IMR-90 (cell line): Measurements from ENCODE around the gene PDE4C. TPM values are rescaled to one million over a fixed set of nuclear protein-coding genes. Genes with fewer than 3 reads are reported as not detected.

Experiments used
- ATAC-seq: fragments of 200-7000 bp; cut with Tn5 transposase; 2 replicates; pipeline ENCODE4 v1.9.1; 2020; ENCODE audit warnings: low read depth, mild to moderate bottlenecking, moderate library complexity
- BruUV-seq: library from RNA; stranded (reverse); fragments of 400-500 nt; replicated peaks from 2 replicates; lab custom pipeline; 2021; lab: Mats Ljungman, UMichigan
- CTCF ChIA-PET: fragments of 300-600 bp; formaldehyde crosslinking; extraction: SDS; loops from one replicate; lab custom pipeline; 2021; ENCODE audit warnings: antibody characterized with exemption; lab: Yijun Ruan, JAX
- POLR2A ChIA-PET: fragments of 300-600 bp; sonication (Branson Sonifier 250); formaldehyde crosslinking; loops from one replicate; lab custom pipeline; 2022; ENCODE audit warnings: antibody characterized with exemption; ENCODE audit not compliant: unreplicated experiment; lab: Charles Lee
- DNase-seq: peaks from one replicate; pipeline ENCODE4 v3.0.0; 2013
- H2AFZ ChIP-seq: replicated peaks from 2 replicates; pipeline ENCODE3; 2013; ENCODE audit warnings: low read length, mild to moderate bottlenecking; ENCODE audit not compliant: poor library complexity
- H2AK5ac ChIP-seq: 2 replicates; pipeline ENCODE4 v1.6.1; 2013; ENCODE audit warnings: low read depth, low read length, inconsistent platforms
- H2AK9ac ChIP-seq: replicated peaks from 2 replicates; pipeline ENCODE3; 2013; ENCODE audit warnings: mild to moderate bottlenecking, low read depth, low read length, moderate library complexity; ENCODE audit not compliant: poor library complexity
- H2BK120ac ChIP-seq: 2 replicates; pipeline ENCODE4 v1.6.1; 2013; ENCODE audit warnings: low read depth, low read length, inconsistent platforms
- H2BK15ac ChIP-seq: 3 replicates; pipeline ENCODE4 v1.6.1; 2013; ENCODE audit warnings: low read depth, low read length, inconsistent platforms
- H2BK20ac ChIP-seq: 2 replicates; pipeline ENCODE4 v1.6.1; 2013; ENCODE audit warnings: low read depth, mild to moderate bottlenecking, inconsistent platforms, low read length, moderate library complexity
- H2BK5ac ChIP-seq: 2 replicates; pipeline ENCODE4 v1.6.1; 2013; ENCODE audit warnings: mild to moderate bottlenecking, low read depth, low read length, inconsistent platforms; ENCODE audit not compliant: poor library complexity, severe bottlenecking
- H3K14ac ChIP-seq: replicated peaks from 2 replicates; pipeline ENCODE4 v1.6.1; 2013; ENCODE audit warnings: low read depth, low read length, inconsistent platforms
- H3K18ac ChIP-seq: 2 replicates; pipeline ENCODE4 v1.6.1; 2013; ENCODE audit warnings: low read depth, low read length, control low read depth
- H3K23ac ChIP-seq: 2 replicates; pipeline ENCODE4 v1.6.1; 2013; ENCODE audit warnings: low read depth, low read length, inconsistent platforms
- H3K27ac ChIP-seq: 2 replicates; pipeline ENCODE4 v1.5.1; 2013; ENCODE audit warnings: mild to moderate bottlenecking, control low read depth, low read length; ENCODE audit not compliant: insufficient read depth
- H3K27me3 ChIP-seq: 2 replicates; pipeline ENCODE4 v1.6.1; 2013; ENCODE audit warnings: low read length; ENCODE audit not compliant: control insufficient read depth, insufficient read depth
- H3K36me3 ChIP-seq: 2 replicates; pipeline ENCODE4 v1.6.1; 2013; ENCODE audit warnings: low read length, mixed read lengths; ENCODE audit not compliant: control insufficient read depth, insufficient read depth
- H3K4ac ChIP-seq: 2 replicates; pipeline ENCODE4 v1.6.1; 2013; ENCODE audit warnings: low read depth, low read length, inconsistent platforms
- H3K4me1 ChIP-seq: 2 replicates; pipeline ENCODE4 v1.6.1; 2013; ENCODE audit warnings: low read length, mixed read lengths; ENCODE audit not compliant: control insufficient read depth, insufficient read depth
- H3K4me2 ChIP-seq: 2 replicates; pipeline ENCODE4 v1.6.1; 2013; ENCODE audit warnings: low read depth, mild to moderate bottlenecking, control low read depth, low read length, moderate library complexity
- H3K4me3 ChIP-seq: 2 replicates; pipeline ENCODE4 v1.5.1; 2013; ENCODE audit warnings: low read depth, mild to moderate bottlenecking, control low read depth, low read length, moderate library complexity; ENCODE audit not compliant: insufficient read depth
- H3K56ac ChIP-seq: 2 replicates; pipeline ENCODE4 v1.6.1; 2013; ENCODE audit warnings: low read length, inconsistent platforms; ENCODE audit not compliant: insufficient read depth; ENCODE audit errors: extremely low read depth
- H3K79me1 ChIP-seq, 2 experiments: 2 replicates each; pipeline ENCODE4 v1.6.1; 2013; ENCODE audit warnings: low read length in 2 of 2, inconsistent platforms in 1 of 2, low read depth in 1 of 2
- H3K9ac ChIP-seq: 2 replicates; pipeline ENCODE4 v1.6.1; 2013; ENCODE audit warnings: low read depth, low read length, control low read depth
- H3K9me1 ChIP-seq: 2 replicates; pipeline ENCODE4 v1.6.1; 2013; ENCODE audit warnings: low read length, inconsistent platforms; ENCODE audit not compliant: insufficient read depth
- H3K9me3 ChIP-seq: 2 replicates; pipeline ENCODE4 v1.6.1; 2013; ENCODE audit warnings: low read length; ENCODE audit not compliant: control insufficient read depth, insufficient read depth
- H4K20me1 ChIP-seq: 2 replicates; pipeline ENCODE4 v1.6.1; 2013; ENCODE audit warnings: low read length, inconsistent platforms; ENCODE audit not compliant: insufficient read depth
- H4K5ac ChIP-seq: 2 replicates; pipeline ENCODE4 v1.6.1; 2013; ENCODE audit warnings: mild to moderate bottlenecking, low read depth, low read length, control low read depth
- H4K8ac ChIP-seq, 2 experiments: 2 replicates each; pipeline ENCODE4 v1.6.1; 2013; ENCODE audit warnings: low read depth in 2 of 2, low read length in 2 of 2, control low read depth in 1 of 2, inconsistent platforms in 1 of 2
- H4K91ac ChIP-seq: 2 replicates; pipeline ENCODE4 v1.6.1; 2013; ENCODE audit warnings: low read depth, low read length, inconsistent platforms; ENCODE audit not compliant: insufficient read depth
- CEBPB ChIP-seq: IDR thresholded peaks from 2 replicates; pipeline ENCODE4 v1.6.1; 2012; ENCODE audit warnings: low read depth, low read length, improper control_type of control experiment
- CHD1 ChIP-seq: IDR thresholded peaks from 2 replicates; pipeline ENCODE4 v1.6.1; 2012; ENCODE audit warnings: low read depth, low read length, improper control_type of control experiment
- FOS ChIP-seq: fragments of 150-350 bp; IDR thresholded peaks from 2 replicates; pipeline ENCODE4 v1.6.1; 2016; ENCODE audit warnings: low read depth, low read length
- MAZ ChIP-seq: IDR thresholded peaks from 2 replicates; pipeline ENCODE4 v1.6.1; 2012; ENCODE audit warnings: low read depth, mild to moderate bottlenecking, low read length, improper control_type of control experiment, moderate library complexity, borderline replicate concordance
- MXI1 ChIP-seq: IDR thresholded peaks from 2 replicates; pipeline ENCODE4 v1.6.1; 2012; ENCODE audit warnings: low read depth, mild to moderate bottlenecking, low read length, moderate library complexity, borderline replicate concordance
- POLR2A ChIP-seq: IDR thresholded peaks from 2 replicates; pipeline ENCODE4 v1.6.1; 2012; ENCODE audit warnings: mild to moderate bottlenecking, low read depth, low read length
- RAD21 ChIP-seq: IDR thresholded peaks from 2 replicates; pipeline ENCODE4 v1.6.1; 2012; ENCODE audit warnings: low read length, improper control_type of control experiment
- RFX5 ChIP-seq: IDR thresholded peaks from 2 replicates; pipeline ENCODE4 v1.8.0; 2012; ENCODE audit warnings: low read depth, mild to moderate bottlenecking, low read length, moderate library complexity
- SMC3 ChIP-seq: fragments of 150-350 bp; IDR thresholded peaks from 2 replicates; pipeline ENCODE4 v1.6.1; 2016; ENCODE audit warnings: low read depth, mild to moderate bottlenecking, antibody characterized with exemption, low read length, moderate library complexity
- WGBS, 2 experiments: methylation state at CpG; one replicate each; pipeline versions ENCODE4 v1.1.5 to v1.1.7; 2013; ENCODE audit warnings: missing lambda C conversion rate in 2 of 2; ENCODE audit not compliant: insufficient read length in 1 of 2; ENCODE audit errors: extremely low coverage in 2 of 2; 5-methylcytosine and 5-hydroxymethylcytosine counted together
- dilution Hi-C: fragments of 300-500 bp; cut with HindIII; formaldehyde crosslinking; loops from one replicate; pipeline ENCODE4 v1.14.3; 2018; ENCODE audit warnings: low sequenced_read_pairs; ENCODE audit not compliant: unreplicated experiment
- in situ Hi-C: fragments of 300-500 bp; cut with MboI; formaldehyde crosslinking; loops from 3 replicates; pipeline ENCODE4 v1.14.3; 2019; ENCODE audit warnings: low sequenced_read_pairs, inconsistent platforms, mixed read lengths
- intact Hi-C: fragments of 100-400 bp; cut with micrococcal nuclease; formaldehyde crosslinking; loops from 2 replicates; pipeline ENCODE4 v1.10.0; 2022
- polyA plus RNA-seq, 3 experiments: library from polyadenylated mRNA; depleted of rRNA; stranded (reverse); fragments of >200 nt; gene quantifications; 2 replicates each; pipeline ENCODE4 v1.2.3, GENCODE V29; 2012; ENCODE audit warnings: low replicate concordance in 1 of 3
- total RNA-seq: library from RNA; depleted of rRNA; stranded (reverse); fragments of >200 nt; gene quantifications from 2 replicates; pipeline ENCODE4 v1.2.3, GENCODE V29; 2012
- TF ChIP-seq, protein P1 (sequence below): conservative IDR thresholded peaks from 2 replicates; pipeline ENCODE4 v1.5.1; 2012; ENCODE audit warnings: mild to moderate bottlenecking, low read depth, low read length, improper control_type of control experiment
- TF ChIP-seq, protein P2 (sequence below): fragments of 150-350 bp; IDR thresholded peaks from 2 replicates; pipeline ENCODE4 v1.6.1; 2016; ENCODE audit warnings: low read depth, mild to moderate bottlenecking, low read length, moderate library complexity, borderline replicate concordance

PDE4C gene
- total and polyA plus RNA-seq, 2 of the 4 experiments (the other 2 are of a cell fraction), result 0.18 to 0.24 TPM

DNA sequence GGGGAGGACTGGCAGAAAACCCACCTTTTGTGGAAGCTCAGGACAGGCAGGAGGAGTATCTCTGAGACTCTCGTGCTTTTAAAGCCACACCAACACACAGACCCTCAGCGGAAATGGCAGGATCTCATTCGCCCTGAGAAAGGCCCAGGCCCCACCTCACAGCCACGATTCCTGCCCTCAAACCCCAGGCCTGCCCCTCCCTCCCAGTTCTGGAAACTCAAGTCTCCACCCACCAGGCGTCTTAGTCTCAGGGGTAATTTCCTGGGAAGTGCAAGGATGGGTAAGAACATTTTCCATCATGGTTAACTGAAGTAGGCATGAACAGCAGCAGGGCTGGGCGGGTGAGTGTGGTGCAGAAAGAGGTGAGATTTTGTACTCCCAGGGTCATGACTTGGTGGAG is 8.0 kb upstream of the PDE4C start:
- Histone ChIP-seq H4K20me1 (peaks cover 5% of the 10 kb centered on the region; the same call in 1 of the 2 replicates), H3K4ac (no peak overlapping the region), H2BK120ac (no peak overlapping the region), H2AK5ac (no peak overlapping the region), H3K18ac (no peak overlapping the region), H2AK9ac (no peak overlapping the region), H3K14ac (no peak overlapping the region), H3K23ac (no peak overlapping the region), H3K4me3 (no peak overlapping the region), H3K56ac (no peak overlapping the region), H2AFZ (no peak overlapping the region), H4K8ac (no peak overlapping the region), H3K4me2 (no peak overlapping the region), H3K4me1 (no peaks in the 10 kb centered on the region), H3K27me3 (peaks cover 19% of the 10 kb centered on the region), H3K9me3 (peaks cover 3% of the 10 kb centered on the region; the same call in 1 of the 2 replicates), H3K9me1 (no peaks in the 10 kb centered on the region), H2BK15ac (no peak overlapping the region), H3K27ac (no peak overlapping the region), H2BK20ac (no peak overlapping the region), H3K79me1 (no peaks in the 10 kb centered on the region), H2BK5ac (no peak overlapping the region), H4K5ac (no peak overlapping the region), H4K91ac (no peak overlapping the region), H3K9ac (no peak overlapping the region), H3K36me3 (no peaks in the 10 kb centered on the region)
- no TSS peak for BruUV-seq
- TF ChIP-seq CEBPB (no peak), POLR2A (no peak), MXI1 (no peak), MAZ (no peak), CHD1 (no peak), RFX5 (no peak), FOS (no peak), RAD21 (no peak), SMC3 (no peak)
- TF ChIP-seq, protein P1, sequence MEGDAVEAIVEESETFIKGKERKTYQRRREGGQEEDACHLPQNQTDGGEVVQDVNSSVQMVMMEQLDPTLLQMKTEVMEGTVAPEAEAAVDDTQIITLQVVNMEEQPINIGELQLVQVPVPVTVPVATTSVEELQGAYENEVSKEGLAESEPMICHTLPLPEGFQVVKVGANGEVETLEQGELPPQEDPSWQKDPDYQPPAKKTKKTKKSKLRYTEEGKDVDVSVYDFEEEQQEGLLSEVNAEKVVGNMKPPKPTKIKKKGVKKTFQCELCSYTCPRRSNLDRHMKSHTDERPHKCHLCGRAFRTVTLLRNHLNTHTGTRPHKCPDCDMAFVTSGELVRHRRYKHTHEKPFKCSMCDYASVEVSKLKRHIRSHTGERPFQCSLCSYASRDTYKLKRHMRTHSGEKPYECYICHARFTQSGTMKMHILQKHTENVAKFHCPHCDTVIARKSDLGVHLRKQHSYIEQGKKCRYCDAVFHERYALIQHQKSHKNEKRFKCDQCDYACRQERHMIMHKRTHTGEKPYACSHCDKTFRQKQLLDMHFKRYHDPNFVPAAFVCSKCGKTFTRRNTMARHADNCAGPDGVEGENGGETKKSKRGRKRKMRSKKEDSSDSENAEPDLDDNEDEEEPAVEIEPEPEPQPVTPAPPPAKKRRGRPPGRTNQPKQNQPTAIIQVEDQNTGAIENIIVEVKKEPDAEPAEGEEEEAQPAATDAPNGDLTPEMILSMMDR, result no peak
- TF ChIP-seq, protein P2, sequence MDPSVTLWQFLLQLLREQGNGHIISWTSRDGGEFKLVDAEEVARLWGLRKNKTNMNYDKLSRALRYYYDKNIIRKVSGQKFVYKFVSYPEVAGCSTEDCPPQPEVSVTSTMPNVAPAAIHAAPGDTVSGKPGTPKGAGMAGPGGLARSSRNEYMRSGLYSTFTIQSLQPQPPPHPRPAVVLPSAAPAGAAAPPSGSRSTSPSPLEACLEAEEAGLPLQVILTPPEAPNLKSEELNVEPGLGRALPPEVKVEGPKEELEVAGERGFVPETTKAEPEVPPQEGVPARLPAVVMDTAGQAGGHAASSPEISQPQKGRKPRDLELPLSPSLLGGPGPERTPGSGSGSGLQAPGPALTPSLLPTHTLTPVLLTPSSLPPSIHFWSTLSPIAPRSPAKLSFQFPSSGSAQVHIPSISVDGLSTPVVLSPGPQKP, result no peak
- dilution Hi-C loops (no loop called here), intact Hi-C loops (no loop called here), in situ Hi-C loops (no loop called here)
- WGBS, 2 experiments, result no CpG with 5 or more reads among the region's 6 CpGs
- ATAC-seq (no peak), DNase-seq (no peak)
- POLR2A ChIA-PET, result no interaction called here
- CTCF ChIA-PET, result interaction anchor here (1.0 kb wide), 1 partner anchor 26 kb away, joined by 4 read pairs; no protein-coding TSS in a partner anchor
